GM18517 (cell line): ENCODE data around the gene SLC2A1.

Source experiments
- ATAC-seq: cut with Tn5 transposase; IDR thresholded peaks from one replicate; pipeline ENCODE4 v1.9.1; 2021; ENCODE audit warnings: mild to moderate bottlenecking, moderate library complexity; ENCODE audit not compliant: unreplicated experiment

SLC2A1 gene

GRCh38 chr1:42944246-42944928, 14.3 kb downstream of the SLC2A1 start:
- ATAC-seq: no peak

GRCh38 chr1:42943728-42944127, 14.9 kb downstream of the SLC2A1 start:
- no peak for ATAC-seq

GRCh38 chr1:42943166-42943565, 15.5 kb downstream of the SLC2A1 start:
- no peak for ATAC-seq

- ATAC-seq: no peak
These were observed 16.2 kb downstream of the SLC2A1 start for GRCh38 chr1:42942444-42942843.

- no peak for ATAC-seq
These were observed 16.9 kb downstream of the SLC2A1 start for GRCh38 chr1:42941640-42942330.

GRCh38 chr1:42940851-42941639, 17.6 kb downstream of the SLC2A1 start:
- no peak for ATAC-seq

- no peak for ATAC-seq
These were observed 19.7 kb downstream of the SLC2A1 start for GRCh38 chr1:42938645-42939615.

- no peak for ATAC-seq
These were observed 20.6 kb downstream of the SLC2A1 start for GRCh38 chr1:42937836-42938644.

- ATAC-seq: no peak
These were observed 21.4 kb downstream of the SLC2A1 start for GRCh38 chr1:42937141-42937696.

- no peak for ATAC-seq
These were observed 22.2 kb downstream of the SLC2A1 start for GRCh38 chr1:42936309-42937078.

GRCh38 chr1:42935971-42936308, 22.7 kb downstream of the SLC2A1 start:
- no peak for ATAC-seq

- no peak for ATAC-seq
These were observed 23.3 kb downstream of the SLC2A1 start for GRCh38 chr1:42935313-42935895.

GRCh38 chr1:42934541-42935312, 23.9 kb downstream of the SLC2A1 start:
- ATAC-seq: no peak

- ATAC-seq: no peak
These were observed 24.8 kb downstream of the SLC2A1 start for GRCh38 chr1:42933610-42934491.

- ATAC-seq: no peak
These were observed 25.5 kb downstream of the SLC2A1 start for GRCh38 chr1:42933060-42933586.

- ATAC-seq: no peak
These were observed 26.2 kb downstream of the SLC2A1 start for GRCh38 chr1:42932442-42932941.
